ENCODE results near the gene PLOD2. TPM values are rescaled to one million over a fixed set of nuclear protein-coding genes. Genes with fewer than 3 reads are reported as not detected.

The PLOD2 gene
- total and polyA plus RNA-seq, 2 of the 8 experiments (the other 6 are each of a cell fraction or from before 2014, with no cell fraction given): 4.0 to 28.7 TPM

DNA sequence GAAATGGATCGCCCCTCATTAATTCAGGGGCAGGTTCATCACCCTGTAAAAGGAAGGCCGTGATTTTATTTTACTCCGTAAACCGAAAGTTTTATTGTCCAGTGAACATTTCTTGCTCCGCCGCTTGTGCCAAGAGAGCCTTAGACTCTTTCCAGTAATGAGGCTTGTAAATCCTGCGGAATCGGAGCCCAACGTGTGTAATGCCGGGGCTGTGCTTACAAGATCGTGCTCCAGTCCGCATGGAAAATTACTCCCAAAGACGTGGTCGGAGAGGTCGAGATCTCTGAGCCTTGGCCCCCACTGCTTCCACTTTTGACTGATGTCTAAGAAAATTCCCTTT is 649 bp upstream of the PLOD2 start:
- H3K14ac ChIP-seq (ENCODE audit: insufficient read length): no peak overlapping the region
- H4K20me1 ChIP-seq (replicated peaks in 1 of 2; ENCODE audit: control insufficient read depth in 1 of 2, insufficient read depth in 2 of 2, low read length in 2 of 2): no peaks in the 10 kb centered on the region
- POLR2A ChIA-PET (ENCODE audit: partially characterized antibody): interaction anchor here (0.7 to 2.3 kb wide), 9 partner anchors 9 to 952 kb away, joined by 3 to 8 read pairs (median 3); no protein-coding TSS in a partner anchor
- H3K23me2 ChIP-seq (ENCODE audit: low read depth, low read length): peaks cover 11% of the 10 kb centered on the region
- TF ChIP-seq, protein P1, sequence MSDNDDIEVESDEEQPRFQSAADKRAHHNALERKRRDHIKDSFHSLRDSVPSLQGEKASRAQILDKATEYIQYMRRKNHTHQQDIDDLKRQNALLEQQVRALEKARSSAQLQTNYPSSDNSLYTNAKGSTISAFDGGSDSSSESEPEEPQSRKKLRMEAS (IDR thresholded peaks at IDR 0.05): peak; percentile 21; the same call in 1 of the 2 replicates
- no peak for TF ChIP-seq MAFK (IDR thresholded peaks at IDR 0.05; ENCODE audit: low read depth, low read length)
- H3K4me1 ChIP-seq (replicated peaks in 1 of 4; ENCODE audit: control insufficient read depth in 3 of 4, insufficient read depth in 4 of 4, low read length in 3 of 4): peaks cover 0 to 7% (median 3%) of the 10 kb centered on the region in 4 experiments; a peak in 3 of 7 replicates
- H2BK120ac ChIP-seq (replicated peaks; ENCODE audit: low read depth, low read length): no peak overlapping the region
- H3K9me3 ChIP-seq (ENCODE audit: insufficient read depth in 2 of 2, low read depth in 1 of 2, low read length in 1 of 2): no peaks in the 10 kb centered on the region
- no peak for DNase-seq (ENCODE audit: low read depth in 1 of 2, low spot score in 2 of 2)
- H2BK20ac ChIP-seq (ENCODE audit: low read length): no peak overlapping the region
- peak overlapping the region; percentile 93 to 95 for H3K4me2 ChIP-seq (ENCODE audit: insufficient read depth in 1 of 2, low read depth in 2 of 2, low read length in 2 of 2)
- no peak overlapping the region for H2BK5ac ChIP-seq (ENCODE audit: low read depth, low read length)
- H3K18ac ChIP-seq (ENCODE audit: extremely low read depth, low read length): no peak overlapping the region; the same call in 1 of the 2 replicates
- peaks cover 0 to 31% of the 10 kb centered on the region in 2 experiments; a peak in 2 of 4 replicates for H3K79me2 ChIP-seq (ENCODE audit: control insufficient read depth in 1 of 2, insufficient read depth in 2 of 2, low read length in 2 of 2)
- peak overlapping the region; percentile 71; the same call in 1 of the 2 replicates for H2BK12ac ChIP-seq (ENCODE audit: low read depth, low read length)
- H3K79me1 ChIP-seq (ENCODE audit: low read depth, low read length): no peaks in the 10 kb centered on the region
- no peak overlapping the region for H2AK5ac ChIP-seq (ENCODE audit: low read depth, low read length)
- no peak for FAIRE-seq
- WGBS, 2 experiments (ENCODE audit: extremely low coverage in 1 of 2, insufficient coverage in 1 of 2, insufficient read length in 1 of 2, insufficient replicate concordance in 2 of 2, low coverage in 1 of 2, low lambda C conversion rate in 2 of 2, missing lambda C conversion rate in 1 of 2): 56% methylated on average over 15 of the region's 15 CpGs; no CpG with 5 or more reads in 1 of the 2 experiments
- no peak overlapping the region for H3K23ac ChIP-seq (ENCODE audit: insufficient read length)
- CTCF ChIA-PET (ENCODE audit: partially characterized antibody): interaction anchor here (1.8 to 3.2 kb wide), 4 partner anchors 10 to 96 kb away, joined by 4 to 19 read pairs (median 14); no protein-coding TSS in a partner anchor
- H4K8ac ChIP-seq (ENCODE audit: extremely low read depth, insufficient read depth, low read length): no peak overlapping the region
- H3K9ac ChIP-seq (replicated peaks in 1 of 4; ENCODE audit: extremely low read depth in 1 of 4, low read depth in 3 of 4, low read length in 3 of 4): peak overlapping the region; percentile 62 to 80 (median 71); a peak in 6 of 7 replicates
- peaks cover 0 to 6% (median 1%) of the 10 kb centered on the region in 4 experiments; a peak in 3 of 7 replicates for H3K27me3 ChIP-seq (replicated peaks in 1 of 4; ENCODE audit: control insufficient read depth in 3 of 4, extremely low read depth in 1 of 4, insufficient read depth in 3 of 4, low read length in 3 of 4)
- H3K4me3 ChIP-seq (ENCODE audit: extremely low read depth in 1 of 4, insufficient read depth in 2 of 4, low read depth in 3 of 4, low read length in 4 of 4): peak overlapping the region; percentile 69 to 89 (median 73)
- 0 out of 2 replicates have a peak overlapping the region, but pooled peaks have one; percentile 73 for H2BK15ac ChIP-seq (ENCODE audit: low read length)
- no peak overlapping the region for H3K4ac ChIP-seq (replicated peaks; ENCODE audit: insufficient read length, low read depth, low read length)
- peak overlapping the region; percentile 99 for H2AFZ ChIP-seq (ENCODE audit: low read length)
- H3K56ac ChIP-seq (replicated peaks; ENCODE audit: insufficient read length, low read depth, low read length): no peak overlapping the region
- no peaks in the 10 kb centered on the region for H3K36me3 ChIP-seq (ENCODE audit: control insufficient read depth in 2 of 4, insufficient read depth in 4 of 4, low read length in 3 of 4)
- H4K5ac ChIP-seq (ENCODE audit: insufficient read length, low read depth, low read length): no peak overlapping the region
- no peak overlapping the region for H3K27ac ChIP-seq (ENCODE audit: low read depth, low read length)
- H4K91ac ChIP-seq (replicated peaks; ENCODE audit: insufficient read length, low read length): peak overlapping the region; percentile 77

Measured in H1 (cell line).